ENCODE data around the gene TSPEAR.
"Not testable (repeated sequence)": the region's sequence is repeated elsewhere in the genome, so short reads cannot be mapped to it uniquely, and the experiment has no call there.

The TSPEAR gene

DNA sequence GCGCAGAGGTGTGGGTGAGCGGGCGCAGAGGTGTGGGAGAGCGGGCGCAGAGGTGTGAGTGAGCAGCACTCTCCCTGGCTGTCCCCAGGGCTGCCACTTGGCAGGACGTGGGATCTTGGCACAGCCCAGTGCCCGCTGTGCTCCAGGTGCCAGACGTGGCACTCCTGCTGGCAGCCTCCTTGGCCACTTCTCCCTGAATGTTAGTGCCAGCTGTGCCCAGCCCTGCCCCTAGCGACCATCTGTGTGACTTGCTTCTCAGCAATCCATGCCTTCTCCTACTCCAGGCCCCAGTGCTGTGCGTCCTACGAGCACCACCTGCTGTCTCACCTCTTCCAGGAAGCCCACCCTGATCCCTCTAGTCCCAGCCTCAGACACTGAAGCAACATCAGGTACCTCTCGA is 201.8 kb downstream of the TSPEAR start:
- Mint-ChIP-seq H3K27me3 (no peaks in the 10 kb centered on the region), H3K9me3 (no peaks in the 10 kb centered on the region), H3K27ac (no peak overlapping the region), H3K4me3 (no peak overlapping the region), H3K4me1 (ENCODE audit: low read depth) (peaks cover 3% of the 10 kb centered on the region), H3K36me3 (ENCODE audit: low read depth) (no peaks in the 10 kb centered on the region)
- DNase-seq = no peak

DNA sequence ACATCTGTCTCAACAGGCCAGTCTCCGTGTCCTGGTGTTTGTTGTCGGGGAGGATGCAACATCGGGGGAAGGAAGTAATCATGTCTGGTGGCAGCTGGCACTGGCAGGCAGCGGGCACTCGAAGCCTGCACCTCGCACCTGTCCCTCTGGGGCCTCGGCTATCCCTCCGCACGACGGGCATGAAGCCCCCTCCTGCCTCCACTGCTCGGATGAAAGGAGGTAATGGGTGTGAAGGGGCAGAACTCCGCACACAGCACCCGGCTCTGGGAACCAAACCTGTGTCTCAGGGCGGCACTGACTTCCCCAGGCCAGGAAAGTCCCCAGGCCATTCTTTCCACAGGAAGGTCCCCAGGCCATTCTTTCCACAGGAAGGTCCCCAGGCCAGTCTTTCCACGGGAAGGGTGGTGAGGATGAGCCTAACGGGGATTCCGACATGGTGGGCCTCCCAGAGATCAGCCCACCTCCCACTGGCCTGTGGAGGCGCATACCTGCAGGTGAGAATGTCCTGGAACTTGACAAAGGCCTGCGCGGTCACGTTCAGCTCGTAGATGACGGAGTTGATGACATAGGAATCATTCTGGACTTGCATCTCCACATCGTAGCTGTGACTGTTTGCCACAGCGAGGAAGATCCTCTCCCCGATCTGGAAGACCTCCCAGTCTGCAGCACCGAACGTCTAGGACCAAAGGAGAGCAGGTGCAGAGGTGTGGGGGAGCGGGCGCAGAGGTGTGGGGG is 202.5 kb downstream of the TSPEAR start:
- H3K27me3 Mint-ChIP-seq = no peaks in the 10 kb centered on the region
- H3K4me3 Mint-ChIP-seq = no peak overlapping the region
- no peak overlapping the region for H3K27ac Mint-ChIP-seq
- peaks cover 3% of the 10 kb centered on the region for H3K4me1 Mint-ChIP-seq (ENCODE audit: low read depth)
- H3K9me3 Mint-ChIP-seq = no peaks in the 10 kb centered on the region
- H3K36me3 Mint-ChIP-seq (ENCODE audit: low read depth) = no peaks in the 10 kb centered on the region
- no peak for DNase-seq

DNA sequence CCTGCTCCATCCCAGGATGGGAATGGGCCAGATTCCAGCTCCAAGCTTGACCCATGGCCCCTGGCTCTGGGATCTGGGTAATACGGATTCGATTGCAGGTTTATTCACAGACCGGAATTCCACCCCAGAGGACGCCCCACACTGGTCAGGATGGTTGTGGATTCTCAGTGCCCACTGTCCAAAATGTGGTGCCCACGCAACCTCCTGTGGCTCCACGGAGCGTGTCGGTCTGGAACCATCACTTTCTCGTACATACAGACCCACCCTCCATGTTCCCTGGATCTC is 203.0 kb downstream of the TSPEAR start:
- Mint-ChIP-seq H3K4me1 (ENCODE audit: low read depth) (peaks cover 3% of the 10 kb centered on the region), H3K36me3 (ENCODE audit: low read depth) (no peaks in the 10 kb centered on the region), H3K27me3 (no peaks in the 10 kb centered on the region), H3K27ac (no peak overlapping the region), H3K9me3 (no peaks in the 10 kb centered on the region), H3K4me3 (no peak overlapping the region)
- no peak for DNase-seq

DNA sequence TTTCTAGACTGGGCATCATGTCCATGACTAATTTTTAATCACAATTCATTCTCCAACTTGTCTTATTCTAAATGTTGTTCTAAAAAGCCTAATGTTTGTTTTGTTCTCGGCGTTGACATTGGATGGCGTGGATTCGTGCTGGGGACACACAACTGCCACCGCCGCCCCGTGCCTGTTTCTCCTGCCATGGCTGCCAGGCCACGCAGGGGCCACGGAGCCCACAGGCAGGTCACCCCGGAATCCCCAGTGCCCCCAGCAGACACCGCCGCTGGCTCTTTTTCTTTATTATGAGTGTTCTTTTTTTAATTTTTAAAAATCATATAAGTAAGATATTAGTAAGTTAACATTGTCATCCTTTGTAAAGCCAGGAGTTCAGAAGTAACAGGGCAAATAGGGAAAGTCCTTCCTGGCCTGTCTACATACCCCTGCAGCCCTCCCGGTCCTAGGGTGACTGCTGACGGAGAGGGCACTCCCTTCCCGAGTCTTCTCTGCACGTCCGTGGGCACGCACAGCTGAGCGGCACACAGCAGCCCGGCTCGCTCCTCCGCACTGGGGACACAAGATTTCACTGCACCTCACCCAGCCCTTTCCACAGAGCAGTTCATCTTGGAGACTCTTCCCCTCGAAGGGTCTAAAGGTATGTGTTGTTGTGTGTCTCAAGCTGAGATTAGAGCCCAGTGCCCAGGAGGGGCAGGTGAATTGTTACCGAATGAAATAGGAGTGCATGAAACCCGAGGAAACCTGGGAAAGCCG is 203.5 kb downstream of the TSPEAR start:
- no peaks in the 10 kb centered on the region for H3K27me3 Mint-ChIP-seq
- peaks cover 3% of the 10 kb centered on the region for H3K4me1 Mint-ChIP-seq (ENCODE audit: low read depth)
- H3K36me3 Mint-ChIP-seq (ENCODE audit: low read depth) = no peaks in the 10 kb centered on the region
- no peak overlapping the region for H3K27ac Mint-ChIP-seq
- DNase-seq = no peak
- no peak overlapping the region for H3K4me3 Mint-ChIP-seq
- H3K9me3 Mint-ChIP-seq = no peaks in the 10 kb centered on the region

DNA sequence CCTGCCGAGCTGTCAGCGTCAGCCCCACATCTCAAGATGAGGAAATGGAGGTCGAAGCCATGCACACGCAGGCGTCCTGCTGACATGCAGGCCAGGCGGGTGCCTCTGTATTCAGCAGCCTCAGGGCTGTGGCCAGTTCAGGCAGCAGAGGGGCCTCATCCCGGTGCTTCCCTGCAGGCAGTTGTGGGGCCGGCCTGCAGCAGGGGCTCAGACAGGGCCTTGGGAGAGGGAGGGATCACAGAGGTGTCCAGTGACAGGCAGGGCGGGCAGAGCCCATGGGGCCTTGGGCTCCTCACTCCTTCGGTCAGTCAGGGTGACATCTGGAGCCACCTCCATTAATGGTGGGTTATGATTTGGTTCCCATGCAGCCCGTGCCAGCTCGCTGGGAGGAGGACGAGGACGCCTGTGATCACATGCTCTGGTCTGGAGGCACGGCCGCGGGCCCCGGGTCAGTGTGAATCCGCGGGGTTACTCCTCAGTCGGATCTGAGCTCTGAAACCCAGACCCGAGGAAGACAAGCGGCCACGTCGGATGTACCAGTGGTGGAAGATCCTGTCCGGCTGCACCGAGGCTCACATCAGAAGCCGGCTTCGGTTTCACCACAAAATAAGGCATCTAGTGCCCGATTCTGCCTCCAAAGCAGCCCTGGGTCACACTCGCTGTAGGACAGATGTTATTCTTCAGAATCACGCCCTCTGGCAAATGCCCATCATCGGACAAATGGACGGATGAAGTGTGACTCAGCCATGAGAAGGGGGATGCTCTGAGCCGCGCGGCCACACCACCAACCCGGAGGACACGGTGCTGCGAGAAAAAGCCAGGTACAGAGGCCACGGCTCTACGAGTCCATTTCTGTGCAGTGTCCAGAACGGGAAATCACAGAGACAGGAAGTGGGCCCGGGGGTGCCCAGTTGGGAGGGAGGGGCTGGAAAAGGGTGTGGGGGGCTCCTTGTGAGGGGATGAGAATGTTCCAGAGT is 204.8 kb downstream of the TSPEAR start:
- Mint-ChIP-seq H3K27ac (no peak overlapping the region), H3K4me3 (no peak overlapping the region), H3K9me3 (no peaks in the 10 kb centered on the region), H3K4me1 (ENCODE audit: low read depth) (peaks cover 3% of the 10 kb centered on the region), H3K36me3 (ENCODE audit: low read depth) (no peaks in the 10 kb centered on the region), H3K27me3 (no peaks in the 10 kb centered on the region)
- DNase-seq = no peak

DNA sequence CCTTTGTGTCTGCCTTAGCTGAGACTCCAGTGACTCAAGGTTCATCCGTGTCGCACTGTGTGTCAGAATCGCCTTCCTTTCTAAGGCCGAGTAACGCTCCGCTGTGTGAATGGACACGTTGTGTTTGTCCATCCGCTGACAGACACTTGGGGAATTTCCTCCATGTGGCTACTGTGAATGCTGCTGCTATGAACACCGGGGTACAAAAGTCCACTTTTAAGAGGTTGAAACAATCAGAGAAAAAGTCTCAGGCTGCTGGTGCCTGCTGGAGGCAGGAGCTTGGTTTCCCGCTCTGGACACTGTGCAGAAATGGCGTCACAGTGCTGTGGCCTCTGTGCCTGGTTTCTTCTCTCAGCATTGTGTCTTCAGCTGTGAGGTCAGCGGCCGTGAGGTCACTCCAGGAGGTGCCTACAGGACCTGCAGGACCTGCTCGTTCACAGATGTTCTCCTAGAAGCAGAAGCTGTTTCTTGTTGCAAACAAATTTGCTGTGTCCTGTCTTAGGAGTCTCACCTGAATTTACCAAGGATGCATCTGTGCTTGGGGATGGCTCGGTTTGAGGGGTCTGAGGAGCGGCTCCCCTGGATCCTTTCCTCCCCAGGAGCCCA is 205.6 kb downstream of the TSPEAR start:
- Mint-ChIP-seq H3K36me3 (ENCODE audit: low read depth) (no peaks in the 10 kb centered on the region), H3K9me3 (no peaks in the 10 kb centered on the region), H3K4me1 (ENCODE audit: low read depth) (peaks cover under 1% of the 10 kb centered on the region), H3K4me3 (no peak overlapping the region), H3K27me3 (no peaks in the 10 kb centered on the region), H3K27ac (no peak overlapping the region)
- DNase-seq = no peak

DNA sequence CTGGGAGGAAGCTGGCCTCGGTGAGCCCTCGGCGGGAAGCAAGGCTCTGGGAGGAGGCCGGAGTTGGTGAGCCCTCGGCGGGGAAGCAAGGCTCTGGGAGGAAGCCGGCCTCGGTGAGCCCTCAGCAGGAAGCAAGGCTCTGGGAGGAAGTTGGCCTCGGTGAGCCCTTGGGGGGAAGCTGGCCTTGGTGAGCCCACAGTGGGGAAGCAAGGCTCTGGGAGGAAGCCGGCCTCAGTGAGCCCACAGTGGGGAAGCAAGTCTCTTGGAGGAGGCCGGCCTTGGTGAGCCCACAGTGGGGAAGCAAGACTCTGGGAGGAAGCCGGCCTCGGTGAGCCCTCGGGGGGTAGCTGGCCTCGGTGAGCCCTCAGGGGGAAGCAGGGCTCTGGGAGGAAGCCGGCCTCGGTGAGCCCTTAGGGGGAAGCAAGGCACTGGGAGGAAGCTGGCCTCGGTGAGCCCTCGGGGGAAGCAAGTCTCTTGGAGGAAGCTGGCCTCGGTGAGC is 207.4 kb downstream of the TSPEAR start:
- H3K36me3 Mint-ChIP-seq (ENCODE audit: low read depth) = no peaks in the 10 kb centered on the region
- H3K9me3 Mint-ChIP-seq = no peaks in the 10 kb centered on the region
- H3K4me3 Mint-ChIP-seq = no peak overlapping the region
- no peak overlapping the region for H3K27ac Mint-ChIP-seq
- peak; percentile 43 for DNase-seq
- H3K27me3 Mint-ChIP-seq = no peaks in the 10 kb centered on the region
- H3K4me1 Mint-ChIP-seq (ENCODE audit: low read depth) = no peaks in the 10 kb centered on the region

DNA sequence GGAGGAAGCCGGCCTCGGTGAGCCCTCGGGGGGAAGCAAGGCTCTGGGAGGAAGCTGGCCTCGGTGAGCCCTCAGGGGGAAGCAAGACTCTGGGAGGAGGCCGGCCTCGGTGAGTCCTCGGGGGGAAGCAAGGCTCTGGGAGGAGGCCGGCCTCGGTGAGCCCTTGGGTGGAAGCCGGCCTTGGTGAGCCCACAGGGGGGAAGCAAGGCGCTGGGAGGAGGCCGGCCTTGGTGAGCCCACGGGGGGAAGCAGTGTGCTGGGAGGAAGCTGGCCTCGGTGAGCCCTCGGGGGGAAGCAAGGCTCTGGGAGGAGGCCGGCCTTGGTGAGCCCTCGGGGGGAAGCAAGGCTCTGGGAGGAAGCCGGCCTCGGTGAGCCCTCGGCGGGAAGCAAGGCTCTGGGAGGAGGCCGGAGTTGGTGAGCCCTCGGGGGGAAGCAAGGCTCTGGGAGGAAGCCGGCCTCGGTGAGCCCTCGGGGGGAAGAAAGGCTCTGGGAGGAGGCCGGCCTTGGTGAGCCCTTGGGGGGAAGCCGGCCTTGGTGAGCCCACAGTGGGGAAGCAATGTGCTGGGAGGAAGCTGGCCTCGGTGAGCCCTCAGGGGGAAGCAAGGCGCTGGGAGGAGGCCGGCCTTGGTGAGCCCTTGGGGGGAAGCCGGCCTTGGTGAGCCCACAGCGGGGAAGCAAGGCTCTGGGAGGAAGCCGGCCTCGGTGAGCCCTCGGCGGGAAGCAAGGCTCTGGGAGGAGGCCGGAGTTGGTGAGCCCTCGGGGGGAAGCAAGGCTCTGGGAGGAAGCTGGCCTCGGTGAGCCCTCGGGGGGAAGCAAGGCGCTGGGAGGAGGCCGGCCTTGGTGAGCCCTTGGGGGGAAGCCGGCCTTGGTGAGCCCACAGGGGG is 208.1 kb downstream of the TSPEAR start:
- not testable (repeated sequence) for H3K27ac Mint-ChIP-seq; H3K36me3 Mint-ChIP-seq (ENCODE audit: low read depth); H3K4me1 Mint-ChIP-seq (ENCODE audit: low read depth); H3K27me3 Mint-ChIP-seq; H3K4me3 Mint-ChIP-seq; DNase-seq; H3K9me3 Mint-ChIP-seq

DNA sequence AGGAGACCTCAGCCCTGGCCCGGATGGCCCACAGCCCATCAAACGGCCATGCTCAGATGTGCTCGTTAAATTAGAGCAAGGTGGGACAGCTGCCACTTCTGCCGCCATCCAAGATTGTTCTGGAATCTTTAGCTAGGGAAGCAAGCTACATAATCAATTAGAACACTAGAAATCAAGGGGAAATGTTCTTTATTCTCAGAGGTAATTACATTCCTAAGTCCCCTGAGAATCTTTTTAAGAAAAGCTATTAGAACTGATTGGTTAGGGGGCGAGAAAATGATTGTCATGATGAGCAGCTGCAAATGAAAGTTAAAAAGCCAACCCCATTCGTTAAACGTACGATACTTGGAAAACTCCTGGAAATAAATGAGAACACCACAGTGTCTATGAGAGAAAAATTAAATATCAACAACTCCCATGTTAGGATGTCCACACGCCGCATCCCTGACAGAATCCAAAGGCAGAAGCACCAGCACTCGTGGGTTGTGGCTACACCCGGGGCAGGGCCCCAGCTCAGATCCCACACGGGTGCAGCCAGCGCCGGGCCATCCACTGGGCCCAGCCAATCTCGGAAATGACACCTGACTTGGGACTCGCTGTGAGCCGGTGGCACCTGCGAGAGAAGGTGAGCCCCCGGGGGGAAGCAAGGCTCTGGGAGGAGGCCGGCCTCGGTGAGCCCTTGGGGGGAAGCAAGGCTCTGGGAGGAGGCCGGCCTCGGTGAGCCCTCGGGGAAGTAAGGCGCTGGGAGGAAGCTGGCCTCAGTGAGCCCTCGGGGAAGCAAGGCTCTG is 209.0 kb downstream of the TSPEAR start:
- H3K27ac Mint-ChIP-seq = no peak overlapping the region
- H3K27me3 Mint-ChIP-seq = no peaks in the 10 kb centered on the region
- no peaks in the 10 kb centered on the region for H3K9me3 Mint-ChIP-seq
- H3K4me3 Mint-ChIP-seq = no peak overlapping the region
- H3K4me1 Mint-ChIP-seq (ENCODE audit: low read depth) = no peaks in the 10 kb centered on the region
- H3K36me3 Mint-ChIP-seq (ENCODE audit: low read depth) = no peaks in the 10 kb centered on the region
- DNase-seq = no peak

DNA sequence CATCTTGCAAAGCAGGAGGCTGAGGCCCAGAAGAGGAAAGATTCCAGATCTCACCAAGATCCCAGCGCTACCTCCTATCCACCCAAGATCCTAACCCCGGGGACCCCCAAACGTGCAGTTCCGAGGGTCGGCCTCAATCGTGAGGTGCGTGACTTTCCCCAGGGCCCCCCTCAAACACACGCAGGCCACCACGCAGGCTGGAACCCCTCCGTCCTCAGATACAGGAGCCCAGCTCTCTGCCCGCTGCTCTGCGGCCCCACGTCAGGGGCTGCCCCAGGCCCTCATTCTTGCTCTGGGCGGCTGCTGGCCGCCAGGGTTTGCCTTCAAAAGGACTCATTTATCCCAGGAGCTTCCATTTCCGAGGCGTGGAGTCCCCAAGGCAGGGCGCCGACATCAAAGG is 211.3 kb downstream of the TSPEAR start:
- no peak overlapping the region for H3K27ac Mint-ChIP-seq
- no peak overlapping the region for H3K4me3 Mint-ChIP-seq

DNA sequence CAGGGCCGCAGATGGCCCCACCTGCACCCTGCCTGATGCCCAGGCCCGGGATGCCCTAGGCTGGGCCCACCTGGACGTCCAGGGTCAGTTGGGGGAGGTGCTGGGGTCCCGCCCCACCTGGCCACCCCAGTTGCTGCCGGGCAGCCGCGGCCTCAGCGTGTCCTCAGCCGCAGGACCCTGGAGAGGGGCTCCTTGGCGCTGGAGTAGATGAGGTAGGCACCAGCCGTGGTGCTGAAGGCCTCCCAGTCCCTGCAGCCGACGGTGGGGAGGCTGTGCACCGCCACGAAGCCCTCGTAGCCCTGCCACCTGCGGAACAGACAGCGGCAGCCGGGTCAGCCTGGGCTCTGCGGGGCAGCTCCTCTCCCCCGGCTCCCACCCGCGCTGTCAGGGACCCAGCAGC is 211.7 kb downstream of the TSPEAR start:
- Mint-ChIP-seq H3K27me3 (peaks cover 13% of the 10 kb centered on the region), H3K27ac (no peak overlapping the region), H3K9me3 (no peaks in the 10 kb centered on the region), H3K4me3 (no peak overlapping the region), H3K4me1 (ENCODE audit: low read depth) (no peaks in the 10 kb centered on the region), H3K36me3 (ENCODE audit: low read depth) (no peaks in the 10 kb centered on the region)
- DNase-seq = no peak

More for the DNA sequence above, 211.3 kb downstream of the TSPEAR start:
- Mint-ChIP-seq H3K4me1 (ENCODE audit: low read depth) (no peaks in the 10 kb centered on the region), H3K36me3 (ENCODE audit: low read depth) (no peaks in the 10 kb centered on the region), H3K27me3 (peaks cover 13% of the 10 kb centered on the region), H3K9me3 (no peaks in the 10 kb centered on the region)
- no peak for DNase-seq

DNA sequence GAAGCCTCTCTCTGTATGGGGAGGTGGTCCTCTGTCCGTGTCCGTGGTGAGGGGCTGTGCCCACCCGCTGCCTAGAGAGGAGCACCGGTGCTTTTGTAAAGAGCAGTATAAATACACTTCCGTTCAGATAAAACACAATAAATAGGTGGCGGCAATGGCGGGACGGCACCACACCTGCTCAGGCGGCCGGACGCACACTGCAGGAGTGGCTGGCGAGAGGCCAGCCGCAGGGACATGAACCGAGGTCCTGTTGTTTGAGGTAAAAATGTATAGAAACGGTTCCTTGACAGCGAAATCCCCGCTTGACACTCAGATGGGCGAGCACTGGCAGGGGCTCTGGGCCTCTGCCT is 212.2 kb downstream of the TSPEAR start:
- H3K27me3 Mint-ChIP-seq = peaks cover 13% of the 10 kb centered on the region
- no peaks in the 10 kb centered on the region for H3K36me3 Mint-ChIP-seq (ENCODE audit: low read depth)
- no peaks in the 10 kb centered on the region for H3K9me3 Mint-ChIP-seq
- no peaks in the 10 kb centered on the region for H3K4me1 Mint-ChIP-seq (ENCODE audit: low read depth)
- no peak for DNase-seq
- no peak overlapping the region for H3K27ac Mint-ChIP-seq
- H3K4me3 Mint-ChIP-seq = no peak overlapping the region
